Measurements from ENCODE around the gene HMX2.
A peak's percentile ranks its signal among the peaks of the same experiment; 100 is the strongest.

- TF ChIP-seq EZH2 (IDR thresholded peaks at IDR 0.05; ENCODE audit: low read length) (peak; percentile 92), CTCF (optimal IDR thresholded peaks at IDR 0.05 in 1 of 3, IDR thresholded peaks at IDR 0.05 in 1 of 3, conservative IDR thresholded peaks at IDR 0.05 in 1 of 3; ENCODE audit: extremely low read depth in 1 of 3, insufficient read depth in 2 of 3, low read length in 3 of 3) (no peak)
Observed at GRCh38 chr10:123136221-123136805, 11.6 kb upstream of the HMX2 start.
